BE2C (cell line): ENCODE results near the gene PAX8.

Source experiments
- DNase-seq: peaks from one replicate; pipeline ENCODE4 v3.0.0-alpha.2; 2020
- H3K27me3 ChIP-seq: fragments of 250-450 bp; sonication (Bioruptor Pico); 2 replicates; pipeline ENCODE4 v1.5.1; 2020; ENCODE audit warnings: mild to moderate bottlenecking
- H3K36me3 ChIP-seq: fragments of 250-450 bp; sonication (Bioruptor Pico); 2 replicates; pipeline ENCODE4 v1.5.1; 2020; ENCODE audit warnings: mild to moderate bottlenecking
- H3K4me1 ChIP-seq: fragments of 250-450 bp; sonication (Bioruptor Pico); 2 replicates; pipeline ENCODE4 v1.5.1; 2020
- H3K4me3 ChIP-seq: 2 replicates; pipeline ENCODE4 v1.5.1; 2011; ENCODE audit warnings: low read depth, low read length
- H3K9me3 ChIP-seq: fragments of 250-450 bp; sonication (Bioruptor Pico); 2 replicates; pipeline ENCODE4 v1.5.1; 2020
- CTCF ChIP-seq: IDR thresholded peaks from 2 replicates; pipeline ENCODE4 v1.5.1; 2012; ENCODE audit warnings: mild to moderate bottlenecking, low read depth, low read length

The PAX8 gene

DNA sequence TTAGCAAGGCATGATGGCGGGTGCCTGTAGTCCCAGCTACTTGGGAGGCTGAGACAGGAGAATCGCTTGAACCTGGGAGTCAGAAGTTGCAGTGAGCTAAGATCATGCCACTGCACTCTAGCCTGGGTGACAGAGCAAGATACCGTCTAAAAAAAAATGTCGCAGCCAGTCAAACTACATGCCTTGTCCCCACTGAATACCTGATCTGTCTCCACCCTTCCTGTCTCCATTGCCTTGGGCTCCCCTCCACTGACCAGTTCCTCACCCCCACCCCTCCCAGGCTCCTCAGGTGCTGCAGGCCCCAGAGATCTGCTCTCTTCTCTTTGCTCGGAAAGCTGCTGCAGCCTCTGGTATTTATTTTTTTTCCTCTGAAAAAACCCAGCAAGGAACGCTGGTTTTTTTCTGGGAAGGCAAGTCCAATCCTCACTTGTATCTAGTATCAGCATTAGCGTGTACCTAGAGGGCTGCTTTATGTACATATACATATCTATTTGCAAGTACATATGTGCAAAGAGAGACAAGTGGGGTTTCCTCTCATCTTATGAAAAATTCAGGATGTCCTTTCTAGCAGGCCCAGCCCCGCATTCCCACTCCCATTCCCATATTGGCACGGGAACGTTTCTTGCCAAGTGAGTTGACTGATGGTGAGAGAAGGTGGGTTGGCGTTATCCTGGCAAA lies 100.5 kb downstream of the PAX8 start:
- Histone ChIP-seq H3K9me3 (no peaks in the 10 kb centered on the region), H3K4me3 (no peak overlapping the region), H3K36me3 (no peaks in the 10 kb centered on the region), H3K27me3 (no peaks in the 10 kb centered on the region), H3K4me1 (no peaks in the 10 kb centered on the region)
- TF ChIP-seq CTCF, result no peak
- no peak for DNase-seq

DNA sequence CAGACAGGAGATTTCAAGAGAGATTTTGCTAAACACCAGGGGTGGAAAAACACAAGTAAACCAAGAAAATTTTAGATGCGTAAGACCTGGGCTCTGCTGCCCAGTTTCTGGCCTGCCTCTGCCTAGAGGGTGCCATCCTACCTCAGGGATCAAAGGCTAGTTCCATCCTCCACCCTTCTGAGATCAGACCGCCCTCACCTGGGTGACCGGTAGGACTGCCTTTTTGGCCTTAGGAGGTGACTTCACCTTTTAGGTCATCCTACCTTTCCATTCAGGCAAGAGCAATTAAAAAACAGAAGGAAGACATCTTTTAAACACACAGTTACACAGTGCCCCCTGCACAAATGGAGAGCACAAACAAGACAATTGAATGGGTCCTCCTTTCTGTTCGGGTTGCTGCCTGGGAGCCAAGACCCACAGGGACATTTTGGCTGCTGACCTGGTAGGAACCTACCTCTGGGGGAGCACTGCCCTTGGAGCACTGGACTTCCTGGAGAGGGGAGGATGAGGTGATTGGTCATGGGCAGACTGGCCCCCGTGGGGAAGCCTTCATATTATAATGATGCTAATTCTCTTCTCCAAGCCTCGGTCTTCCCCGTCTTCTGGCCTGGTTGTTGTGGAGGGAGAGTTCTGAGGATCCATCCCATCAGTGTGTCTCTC lies 101.9 kb downstream of the PAX8 start:
- Histone ChIP-seq H3K4me3 (no peak overlapping the region), H3K4me1 (no peaks in the 10 kb centered on the region), H3K36me3 (no peaks in the 10 kb centered on the region), H3K9me3 (no peaks in the 10 kb centered on the region), H3K27me3 (no peaks in the 10 kb centered on the region)
- no peak for DNase-seq
- TF ChIP-seq CTCF, result no peak

DNA sequence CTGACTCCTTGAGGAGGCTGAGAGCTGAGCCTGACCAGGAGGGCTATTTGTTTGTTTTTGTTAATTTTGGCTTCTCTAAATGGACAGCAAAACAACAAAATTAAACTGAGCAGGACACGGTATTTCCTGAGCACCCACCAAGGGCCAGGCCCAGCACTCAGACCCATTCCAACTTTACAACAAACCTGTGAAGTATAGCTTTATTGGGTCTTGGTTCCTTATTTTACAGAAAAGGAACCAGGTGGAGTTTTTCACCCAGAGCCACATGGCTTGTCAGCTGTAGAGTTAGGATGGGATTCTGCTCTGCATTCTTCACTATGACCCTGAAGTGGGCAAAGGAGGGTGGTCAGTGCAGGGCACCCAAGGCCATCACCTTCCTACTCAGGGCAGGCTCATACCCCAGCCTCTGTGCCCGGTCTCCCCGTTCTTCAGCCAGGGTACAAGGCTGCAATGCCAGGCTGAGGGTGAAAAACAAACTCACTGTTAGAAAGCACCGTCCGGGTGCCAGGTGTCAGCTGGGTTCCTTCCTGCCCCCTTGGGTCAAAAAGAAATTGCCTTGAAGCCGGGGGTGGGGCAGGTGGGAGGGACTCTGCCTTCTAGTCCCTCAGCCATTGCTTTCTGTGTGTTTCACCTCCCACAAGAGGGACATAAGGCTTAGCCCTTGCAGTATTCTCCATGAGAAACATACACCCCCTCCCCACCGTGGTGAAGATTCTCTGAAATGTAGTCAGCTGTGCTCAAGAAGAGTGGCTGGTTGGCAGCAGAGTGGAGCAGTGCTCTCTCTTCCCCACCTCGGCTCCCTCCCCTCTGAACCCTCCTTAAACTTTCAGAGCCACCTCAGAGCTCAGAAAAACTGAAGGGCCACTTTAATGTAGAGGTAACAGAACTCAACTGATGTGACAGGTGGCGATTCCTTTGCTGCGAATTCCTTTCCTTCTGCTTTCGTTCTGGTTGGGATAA lies 102.7 kb downstream of the PAX8 start:
- no peak overlapping the region for H3K4me3 ChIP-seq
- H3K36me3 ChIP-seq, result no peaks in the 10 kb centered on the region
- no peaks in the 10 kb centered on the region for H3K27me3 ChIP-seq
- no peak for DNase-seq
- H3K4me1 ChIP-seq, result no peaks in the 10 kb centered on the region
- no peaks in the 10 kb centered on the region for H3K9me3 ChIP-seq
- TF ChIP-seq CTCF, result no peak

DNA sequence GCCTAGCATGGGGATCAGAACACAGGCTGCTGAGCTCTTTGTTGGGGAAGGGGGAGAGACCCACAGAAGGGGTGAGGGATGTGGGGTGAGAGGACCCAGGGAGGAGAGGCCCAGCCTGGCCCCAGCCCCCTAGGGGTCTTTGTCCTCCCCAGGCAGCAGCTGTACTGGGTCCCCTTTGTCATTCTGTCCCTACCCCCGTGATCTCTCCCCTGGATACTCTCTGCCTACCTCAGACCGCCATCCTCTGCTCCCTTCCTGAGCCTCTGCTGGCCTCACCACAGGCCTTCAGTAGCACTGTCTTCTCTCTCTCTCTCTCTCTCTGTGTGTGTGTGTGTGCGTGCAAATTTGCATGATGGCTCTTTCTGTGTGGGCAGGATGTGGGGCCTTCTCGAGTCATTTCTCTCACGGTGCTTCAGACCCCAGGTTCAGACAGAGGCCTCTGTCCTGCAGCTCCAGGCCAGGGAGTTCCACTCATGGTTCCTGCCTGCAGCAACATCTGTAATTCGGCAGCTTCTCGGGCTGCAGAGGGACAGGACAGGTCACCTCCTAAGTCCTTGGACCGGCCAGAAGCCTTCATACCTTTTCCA lies 103.6 kb downstream of the PAX8 start:
- no peak for DNase-seq

DNA sequence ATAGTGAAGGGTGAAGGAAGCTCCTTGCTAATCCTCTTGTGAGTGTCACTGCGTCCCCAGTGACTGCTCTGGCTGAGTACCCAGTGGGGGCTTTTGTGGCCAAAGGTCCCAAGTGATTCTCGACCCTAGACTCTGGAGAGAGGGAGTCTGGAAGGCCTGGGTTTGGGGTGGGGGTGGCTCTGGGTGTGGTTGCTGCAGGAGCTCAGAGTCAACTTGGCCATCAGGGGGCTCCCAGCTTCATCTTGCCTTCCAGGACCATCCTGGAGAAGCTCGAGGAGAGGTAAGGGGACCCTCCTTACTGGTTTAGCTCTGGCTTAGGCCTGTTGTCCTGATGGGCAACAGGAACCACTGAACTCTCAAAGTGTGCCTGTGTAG lies 104.4 kb downstream of the PAX8 start:
- Histone ChIP-seq H3K4me1 (no peaks in the 10 kb centered on the region), H3K4me3 (no peak overlapping the region), H3K36me3 (no peaks in the 10 kb centered on the region), H3K27me3 (no peaks in the 10 kb centered on the region), H3K9me3 (no peaks in the 10 kb centered on the region)
- DNase-seq, result no peak
- TF ChIP-seq CTCF, result no peak

More for the DNA sequence above, 103.6 kb downstream of the PAX8 start:
- no peaks in the 10 kb centered on the region for H3K4me1 ChIP-seq
- no peaks in the 10 kb centered on the region for H3K36me3 ChIP-seq
- no peaks in the 10 kb centered on the region for H3K9me3 ChIP-seq
- TF ChIP-seq CTCF, result no peak
- H3K4me3 ChIP-seq, result no peak overlapping the region
- no peaks in the 10 kb centered on the region for H3K27me3 ChIP-seq
